IPS-NIHi11 (cell line): ENCODE data around the gene TAF11.
A peak's percentile ranks its signal among the peaks of the same experiment; 100 is the strongest.
"Not testable (repeated sequence)": the region's sequence is repeated elsewhere in the genome, so short reads cannot be mapped to it uniquely, and the experiment has no call there.

ENCODE experiments used
- DNase-seq: peaks from one replicate; pipeline ENCODE4 v3.0.0; 2012; ENCODE audit warnings: mixed read lengths, low spot score

The TAF11 gene, protein sequence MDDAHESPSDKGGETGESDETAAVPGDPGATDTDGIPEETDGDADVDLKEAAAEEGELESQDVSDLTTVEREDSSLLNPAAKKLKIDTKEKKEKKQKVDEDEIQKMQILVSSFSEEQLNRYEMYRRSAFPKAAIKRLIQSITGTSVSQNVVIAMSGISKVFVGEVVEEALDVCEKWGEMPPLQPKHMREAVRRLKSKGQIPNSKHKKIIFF

DNA sequence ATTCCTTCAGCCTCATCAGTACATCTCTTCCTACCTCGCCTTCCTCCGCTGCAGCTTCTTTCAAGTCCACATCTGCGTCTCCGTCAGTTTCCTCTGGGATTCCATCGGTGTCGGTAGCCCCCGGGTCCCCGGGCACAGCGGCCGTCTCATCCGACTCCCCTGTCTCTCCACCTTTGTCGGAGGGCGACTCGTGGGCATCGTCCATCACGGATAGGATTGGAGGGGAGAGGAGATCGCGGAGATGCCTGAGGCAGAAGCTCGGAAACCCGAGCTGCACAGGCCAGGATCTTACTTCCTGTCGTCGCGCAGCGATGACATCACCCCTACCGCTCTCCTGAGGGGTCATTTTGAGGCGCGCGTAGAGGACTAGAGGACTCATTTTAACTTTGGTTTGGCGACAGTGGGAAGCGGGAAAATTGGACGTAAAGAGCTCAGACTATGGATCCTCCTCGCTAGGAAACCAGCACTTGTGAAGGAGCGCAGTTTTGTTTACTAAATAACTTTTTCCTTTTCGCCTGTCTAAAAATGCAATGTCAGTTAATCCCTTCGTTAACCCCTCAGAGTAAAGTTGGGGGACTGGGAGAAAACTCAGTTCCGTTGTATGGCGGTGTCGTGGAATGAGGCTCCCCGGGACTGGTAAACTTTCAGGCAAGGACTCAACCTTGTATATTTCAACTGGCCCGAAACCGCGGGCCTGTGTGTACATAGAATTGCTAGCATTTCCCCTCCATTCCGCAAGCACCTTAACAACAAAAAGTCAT lies at the start of gene TAF11:
TAF11 (minus strand) TSS at position 290 of the 761 bp plus-strand sequence; CDS start at position 205, 85 bp downstream.
- peak; percentile 90 for DNase-seq

- no peak for DNase-seq
Observed at GRCh38 chr6:34934516-34934915, 46.7 kb upstream of the TAF11 start.

DNA sequence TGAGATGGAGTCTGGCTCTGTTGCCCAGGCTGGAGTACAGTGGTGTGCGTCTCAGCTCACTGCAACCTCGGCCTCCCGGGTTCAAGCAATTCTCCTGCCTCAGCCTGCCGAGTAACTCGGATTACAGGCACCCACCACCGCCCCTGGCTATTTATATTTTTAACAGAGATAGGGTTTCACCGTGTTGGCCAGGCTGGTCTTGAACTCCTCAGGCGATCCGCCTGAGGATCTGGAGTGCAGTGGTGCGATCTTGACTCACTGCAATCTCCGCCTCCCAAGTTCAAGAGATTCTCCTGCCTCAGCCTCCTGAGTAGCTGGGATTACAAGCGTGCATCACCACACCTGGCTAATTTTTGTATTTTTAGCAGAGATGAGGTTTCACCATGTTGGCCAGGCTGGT lies 44.4 kb upstream of the TAF11 start:
- DNase-seq: not testable (repeated sequence)

DNA sequence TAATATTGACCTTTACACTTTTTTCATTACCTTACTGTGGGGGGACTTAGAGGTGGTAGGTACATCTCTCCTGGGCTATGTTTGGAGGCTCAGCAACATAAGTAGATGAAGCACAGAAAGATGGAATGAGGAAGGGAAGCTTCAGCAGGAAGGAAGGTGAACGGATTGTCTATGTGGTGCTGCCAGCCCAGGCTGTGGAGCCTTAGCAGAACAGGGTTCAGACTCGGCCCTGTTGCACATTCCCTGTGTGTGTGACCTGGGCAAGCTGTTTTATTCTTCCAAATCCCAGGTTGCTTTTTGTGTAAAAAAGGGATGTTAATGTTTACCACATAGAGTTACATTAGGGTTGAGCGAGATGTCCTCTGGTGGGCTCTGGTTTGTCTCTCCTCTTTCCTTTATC lies 42.4 kb upstream of the TAF11 start:
- no peak for DNase-seq

GRCh38 chr6:34929241-34929978 lies 41.6 kb upstream of the TAF11 start:
- no peak for DNase-seq

GRCh38 chr6:34928695-34929094 lies 40.9 kb upstream of the TAF11 start:
- DNase-seq: no peak

DNA sequence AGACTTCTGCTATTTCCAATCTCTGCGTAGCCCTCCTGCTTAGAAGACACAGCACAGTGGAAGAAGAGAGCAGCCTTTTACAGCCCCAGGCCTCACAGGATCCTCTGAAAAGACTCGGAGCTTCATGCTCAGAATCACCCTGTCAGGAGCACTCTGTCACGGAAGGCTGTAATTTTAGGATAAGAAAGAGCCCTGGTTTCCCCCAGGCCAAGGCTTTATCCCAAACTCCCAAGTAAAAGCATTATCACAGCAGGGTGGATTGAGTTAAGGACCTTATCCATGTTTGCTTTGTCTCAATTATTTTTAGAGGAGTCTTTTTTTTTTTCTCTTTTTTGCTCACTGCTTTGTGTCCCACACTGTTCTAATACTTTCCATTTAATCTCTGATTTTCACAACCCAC lies 40.4 kb upstream of the TAF11 start:
- DNase-seq: no peak

DNA sequence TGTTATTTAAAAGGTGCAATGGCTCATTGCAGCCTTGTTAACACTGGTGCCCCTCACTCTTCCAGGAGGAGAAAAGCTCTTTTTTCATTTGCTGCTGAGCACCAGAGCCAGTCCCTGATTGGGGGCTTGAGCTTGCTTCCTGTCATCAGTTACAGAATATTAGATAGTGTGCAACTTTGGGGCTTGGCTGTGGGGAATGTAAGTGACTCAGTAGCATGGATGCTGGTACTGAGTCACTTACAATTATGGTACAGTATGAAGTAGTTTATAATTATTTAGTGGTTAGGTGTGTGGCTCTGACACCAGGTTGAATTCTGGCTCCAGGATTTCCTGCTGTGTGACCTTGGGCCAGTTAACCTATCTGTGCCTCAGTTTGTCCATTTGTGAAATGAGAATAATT lies 38.8 kb upstream of the TAF11 start:
- DNase-seq: no peak

- DNase-seq: no peak
Observed at GRCh38 chr6:34924831-34925625, 37.2 kb upstream of the TAF11 start.

DNA sequence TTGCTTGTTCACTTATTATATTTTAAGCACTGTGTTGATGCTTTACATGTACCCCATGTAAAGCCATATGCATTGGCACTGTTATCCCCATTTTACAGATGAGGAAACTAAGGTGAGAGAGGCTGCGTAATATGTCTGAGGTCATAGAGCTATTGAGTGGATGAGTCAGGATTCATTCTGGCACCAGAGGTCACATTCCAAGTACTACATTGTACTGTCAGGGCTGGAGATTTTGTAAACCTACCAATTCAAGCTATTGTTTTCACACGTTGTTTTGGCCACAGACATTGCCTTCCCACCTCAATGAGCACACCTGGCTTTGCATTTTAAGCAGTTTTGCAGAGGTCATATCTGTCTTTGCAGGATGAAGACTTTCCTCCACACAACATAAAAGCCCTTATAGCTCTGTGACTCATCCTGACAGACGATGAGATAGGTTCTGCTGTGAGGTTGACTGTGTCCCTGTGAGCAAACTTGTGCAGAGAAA lies 34.4 kb upstream of the TAF11 start:
- no peak for DNase-seq

- DNase-seq: no peak
Observed at GRCh38 chr6:34920097-34920496, 32.3 kb upstream of the TAF11 start.

DNA sequence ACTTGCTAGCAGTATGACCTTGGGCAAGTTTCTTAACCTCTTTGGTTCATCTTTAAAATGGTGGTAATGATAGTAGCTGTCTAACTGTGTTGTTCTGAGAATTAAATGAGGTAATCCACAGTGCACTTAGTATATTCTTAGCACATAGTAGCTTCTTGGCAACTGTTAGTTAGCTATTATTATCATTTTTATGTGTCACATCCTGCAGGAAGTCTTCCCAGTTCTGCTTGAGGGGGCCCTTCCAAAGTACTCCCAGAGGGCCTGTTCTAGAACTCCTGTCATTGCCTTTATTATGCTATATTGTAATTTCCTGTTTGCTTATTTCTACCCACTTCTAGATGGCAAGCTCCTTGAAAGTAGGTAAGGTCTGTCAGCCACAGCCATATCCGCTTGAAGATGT lies 31.8 kb upstream of the TAF11 start:
- no peak for DNase-seq

DNA sequence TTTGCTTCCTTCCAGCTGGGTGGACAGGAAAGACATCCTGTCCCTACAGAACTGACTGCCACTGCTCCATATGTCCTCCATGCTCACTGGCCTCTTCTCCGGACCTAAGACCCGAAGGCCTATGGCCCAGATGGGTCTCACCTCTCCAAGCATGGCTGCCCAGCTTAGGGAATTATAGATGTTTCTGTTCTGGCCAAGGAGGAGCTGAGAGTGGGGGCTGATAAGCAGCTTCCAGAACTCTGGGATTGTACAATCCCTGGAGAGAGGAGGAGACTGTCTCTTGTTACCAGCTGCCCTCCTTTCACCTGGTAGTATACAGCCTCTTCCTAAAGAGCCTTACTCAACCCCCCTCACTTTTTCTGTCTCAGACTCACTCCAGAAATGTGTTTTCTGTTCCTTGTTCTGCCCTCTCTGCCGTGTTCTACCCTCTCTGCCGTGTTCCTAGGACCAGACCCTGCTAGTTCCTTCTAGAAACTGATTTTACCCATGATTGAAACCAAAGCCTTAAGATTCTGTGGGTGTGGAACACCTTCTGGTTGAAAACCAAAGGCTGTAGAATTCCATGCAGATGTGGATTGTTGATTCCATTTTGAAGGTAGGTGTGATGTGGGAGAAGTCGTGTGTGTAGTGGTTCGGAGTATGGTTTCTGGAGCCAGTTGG lies 29.9 kb upstream of the TAF11 start:
- DNase-seq: no peak

GRCh38 chr6:34916348-34916967 lies 28.6 kb upstream of the TAF11 start:
- no peak for DNase-seq

- no peak for DNase-seq
Observed at GRCh38 chr6:34914358-34914757, 26.5 kb upstream of the TAF11 start.

DNA sequence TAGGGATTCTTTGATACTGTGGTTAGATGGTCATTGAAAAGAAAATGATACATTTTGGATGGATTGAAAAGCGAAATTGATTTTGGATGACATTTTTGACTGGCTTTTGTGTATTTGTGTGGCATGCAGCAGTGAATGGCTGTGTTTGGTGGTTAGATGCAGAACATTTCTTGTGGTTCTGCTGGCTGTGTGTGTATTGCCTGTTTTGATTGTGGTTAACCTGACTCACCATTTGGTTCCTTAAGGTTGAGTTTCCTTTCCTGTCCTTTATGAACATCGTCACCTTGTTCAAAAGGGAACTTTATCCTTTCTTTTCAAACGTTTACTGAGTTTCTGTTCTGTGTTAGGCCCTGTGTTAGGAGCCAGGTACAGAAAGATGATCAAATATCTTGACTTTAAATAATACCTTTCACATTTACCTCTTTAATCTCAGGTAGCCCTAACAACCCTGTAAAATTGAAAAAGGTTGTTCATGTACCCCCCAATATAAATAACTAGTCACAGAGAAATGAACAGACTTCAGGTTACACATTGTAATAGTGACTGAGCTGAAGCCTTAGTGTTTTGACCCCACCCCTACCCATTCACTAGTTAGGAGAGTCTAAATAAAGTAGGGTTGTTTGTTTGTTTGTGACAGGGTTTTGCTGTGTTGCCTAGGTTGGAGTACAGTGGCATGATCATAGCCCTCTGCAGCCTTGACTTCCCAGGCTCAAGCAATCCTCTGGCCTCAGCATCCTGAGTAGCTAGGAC lies 25.0 kb upstream of the TAF11 start:
- no peak for DNase-seq

DNA sequence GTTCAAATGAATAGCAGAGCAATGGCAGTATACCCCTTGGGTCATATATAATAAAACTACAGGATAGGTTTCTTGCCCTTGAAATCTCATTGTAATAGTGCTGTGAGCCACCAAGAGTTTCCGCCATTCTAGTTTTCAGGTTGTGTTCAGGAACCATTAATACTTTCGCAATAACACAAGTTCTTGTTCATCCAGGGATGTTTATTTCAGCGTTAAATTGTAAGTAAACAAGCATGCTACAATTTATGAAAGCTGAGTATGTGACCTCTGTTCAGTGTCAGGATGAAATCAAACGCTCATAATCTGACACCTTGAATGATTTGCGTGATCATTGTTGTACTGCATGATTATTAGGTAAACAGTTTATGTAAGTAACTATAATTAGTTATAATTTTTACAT lies 24.0 kb upstream of the TAF11 start:
- DNase-seq: no peak

GRCh38 chr6:34909320-34909883 lies 21.6 kb upstream of the TAF11 start:
- no peak for DNase-seq

GRCh38 chr6:34908194-34908593 lies 20.4 kb upstream of the TAF11 start:
- no peak for DNase-seq

- DNase-seq: no peak
Observed at GRCh38 chr6:34906826-34907225, 19.0 kb upstream of the TAF11 start.
